Frontal cortex (tissue), 4 donors: ENCODE measurements around the gene IMPDH1. TPM values are rescaled to one million over a fixed set of nuclear protein-coding genes. Genes with fewer than 3 reads are reported as not detected.

ENCODE experiments used
- DNase-seq, 2 donors: peaks; one replicate each; pipeline ENCODE4 v3.0.0; 2012; ENCODE audit warnings: low spot score in 2 of 2
- FAIRE-seq: peaks from 2 replicates; lab custom pipeline; 2012; peaks lifted over from hg19 to GRCh38; lab: Jason Lieb, UNC
- total RNA-seq: library from RNA; depleted of rRNA; stranded (reverse); fragments of >200 nt; gene quantifications from one replicate; pipeline ENCODE4 v1.2.3, GENCODE V29; 2014
- donor health status: control.
- donor health status: control.
- donor health status: control.

The IMPDH1 gene
- total RNA-seq, 1 donor from 2014 or later: 26.5 TPM

DNA sequence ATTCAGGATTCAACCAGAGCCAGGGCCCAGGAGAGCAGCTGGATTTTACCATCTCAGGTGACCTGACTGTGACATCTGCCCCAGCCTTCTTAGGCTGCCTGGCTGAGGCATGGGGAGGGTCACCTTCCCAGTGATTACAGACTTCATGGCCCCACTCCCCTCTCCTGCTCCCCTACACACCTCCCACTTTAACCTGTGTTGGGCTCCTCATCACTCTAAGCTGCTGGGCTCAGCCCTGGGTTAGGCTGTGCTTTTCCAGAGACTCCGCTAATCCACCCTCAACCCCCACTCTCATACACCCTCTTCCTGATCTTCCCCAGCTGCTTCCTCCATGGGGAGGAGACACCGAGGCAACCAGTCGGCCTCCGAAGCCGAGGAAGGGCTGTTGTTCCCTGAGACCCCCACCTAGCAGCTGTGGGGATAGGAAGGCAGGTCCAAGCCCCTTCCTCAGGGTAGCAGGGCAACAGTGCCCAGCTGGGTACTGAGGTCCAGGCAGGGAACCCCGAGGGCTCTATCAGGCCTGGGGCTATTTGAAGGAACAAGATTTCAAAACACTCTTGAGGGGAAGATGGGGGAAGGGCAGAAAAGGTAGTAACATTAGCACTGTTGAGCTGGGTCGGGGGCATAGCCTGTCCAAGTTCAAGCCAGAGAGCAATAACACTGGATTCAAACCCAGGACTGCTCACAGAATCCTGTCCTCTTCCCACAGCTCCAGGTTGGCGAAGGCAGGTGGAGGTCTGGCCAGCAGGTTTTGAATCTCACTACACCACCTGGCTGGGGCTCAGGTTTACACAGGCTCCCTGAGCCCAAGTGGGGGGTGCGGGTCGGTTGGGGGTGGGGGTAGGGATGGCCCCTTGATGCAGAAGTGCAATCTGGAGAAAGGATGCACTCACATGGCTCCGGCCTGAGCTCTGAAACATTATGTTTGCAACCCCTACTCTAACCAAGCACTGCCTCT, 1.8 kb downstream of the IMPDH1 start:
- DNase-seq (no peak), FAIRE-seq (no peak)

- DNase-seq: no peak
- FAIRE-seq: no peak
Observed at GRCh38 chr7:128407233-128407589, 2.6 kb downstream of the IMPDH1 start.

DNA sequence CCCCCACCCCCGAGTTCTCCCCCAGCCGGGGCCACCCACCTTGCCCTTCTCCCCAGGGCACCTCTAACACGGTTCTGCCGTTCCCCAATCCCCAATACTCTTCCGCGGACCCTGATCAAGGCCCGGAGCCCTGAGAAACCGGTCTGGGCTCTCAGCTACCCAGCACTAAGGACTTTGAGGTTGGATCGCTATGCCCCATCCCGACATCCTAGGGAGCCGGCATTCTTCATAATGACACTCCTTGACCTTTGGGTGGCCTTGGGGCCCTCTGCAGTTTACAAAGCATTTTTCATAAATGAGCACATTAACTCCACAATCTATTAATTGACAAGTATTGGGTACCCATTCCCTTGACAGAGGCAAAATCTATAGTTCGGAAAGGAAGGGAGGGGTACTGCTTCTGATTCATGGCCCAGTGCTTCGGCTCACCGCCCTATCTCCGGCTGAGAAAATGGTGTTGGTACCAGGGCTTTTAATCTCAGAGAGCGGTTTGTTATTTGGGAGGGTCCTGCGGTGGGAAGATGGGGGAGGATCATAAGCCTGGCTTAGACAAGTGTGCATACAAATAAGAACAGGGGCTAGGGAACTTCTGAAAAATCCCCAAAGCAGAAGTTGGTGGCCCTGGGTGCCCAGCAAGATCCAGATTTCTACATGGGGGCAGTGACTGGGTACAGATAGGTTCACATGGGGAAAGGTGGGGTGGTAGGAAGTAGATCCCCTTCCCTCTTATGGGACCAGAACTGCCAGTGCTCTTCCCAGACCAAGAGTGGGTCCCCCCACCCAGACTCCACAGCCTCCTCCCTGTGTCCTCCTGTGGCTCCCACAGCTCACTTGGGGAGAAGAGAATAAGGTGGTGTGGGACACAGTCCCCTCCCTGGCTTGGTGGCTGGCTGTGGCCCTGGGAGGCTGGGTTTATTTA, 3.2 kb downstream of the IMPDH1 start:
- DNase-seq: no peak

DNA sequence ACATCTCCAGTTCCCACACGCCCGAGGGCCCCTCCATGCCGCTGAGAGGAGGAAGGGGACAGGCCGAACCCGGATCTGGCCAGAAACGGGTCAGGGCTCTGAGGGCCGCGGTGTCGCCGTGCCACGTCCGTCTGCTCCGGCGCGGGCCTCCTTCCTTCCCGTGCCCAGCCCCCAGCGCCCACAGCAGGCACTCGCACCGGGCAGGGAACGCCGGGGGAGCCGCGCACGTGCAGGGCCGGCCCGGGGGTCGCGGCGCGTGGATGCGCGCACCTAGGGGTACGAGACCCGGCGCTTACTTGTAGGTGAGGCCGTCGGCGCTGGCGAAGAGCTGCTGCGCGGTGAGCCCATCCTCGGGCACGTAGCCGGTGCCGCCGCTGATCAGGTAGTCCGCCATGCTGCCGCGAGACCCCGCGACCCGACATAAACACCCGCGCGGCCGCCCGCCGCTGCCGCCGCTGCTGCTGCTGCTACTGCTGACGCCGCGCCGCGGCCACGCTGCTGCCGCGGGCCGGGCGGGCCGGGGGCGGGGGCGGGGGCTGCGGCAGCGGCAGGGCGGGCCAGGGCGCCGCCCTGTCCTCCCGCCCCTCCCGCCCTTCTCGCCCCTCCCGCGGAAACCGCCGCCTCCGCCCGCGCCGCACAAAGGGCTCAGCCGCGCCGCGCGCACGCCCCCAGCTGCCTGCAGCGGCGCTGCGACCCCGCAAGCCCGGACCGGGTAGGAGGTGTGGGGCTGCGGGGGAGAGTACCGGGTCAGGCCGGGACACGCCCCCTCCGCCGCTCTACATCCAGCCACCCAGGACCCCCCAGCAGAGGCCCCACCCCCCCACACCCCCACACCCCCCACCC, 4.1 kb downstream of the IMPDH1 start:
- FAIRE-seq (no peak), DNase-seq (peak; percentile 78 to 86)

More for the DNA sequence above, 3.2 kb downstream of the IMPDH1 start:
- no peak for FAIRE-seq

GRCh38 chr7:128404886-128405470, 4.8 kb downstream of the IMPDH1 start:
- FAIRE-seq (no peak), DNase-seq (no peak)

DNA sequence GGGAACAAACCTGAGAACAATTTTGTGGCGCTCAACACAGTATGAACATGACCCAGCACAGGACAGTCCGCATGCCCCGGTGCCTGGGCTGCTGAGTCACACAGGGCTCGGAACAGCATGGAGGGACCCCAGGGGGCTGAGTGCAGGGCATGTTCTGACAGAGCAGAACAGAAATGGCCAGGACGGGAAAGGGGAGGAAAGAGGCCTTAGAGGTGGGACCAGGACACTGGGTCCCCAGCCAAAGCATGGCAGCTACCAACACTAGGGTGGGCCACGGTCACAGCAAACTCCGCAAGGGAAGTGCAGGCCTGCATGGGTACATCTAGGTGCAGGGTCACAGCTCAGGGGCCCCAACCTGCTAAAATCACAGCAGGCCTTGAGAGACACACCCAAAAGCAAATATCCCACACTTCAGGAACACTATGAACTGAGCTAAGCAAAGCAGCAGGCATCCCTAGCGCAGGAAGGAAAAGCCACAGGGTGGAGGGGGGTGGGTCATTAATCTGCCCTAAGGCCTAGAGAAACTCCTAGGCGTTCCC, 5.6 kb downstream of the IMPDH1 start:
- no peak for FAIRE-seq
- DNase-seq: no peak

DNA sequence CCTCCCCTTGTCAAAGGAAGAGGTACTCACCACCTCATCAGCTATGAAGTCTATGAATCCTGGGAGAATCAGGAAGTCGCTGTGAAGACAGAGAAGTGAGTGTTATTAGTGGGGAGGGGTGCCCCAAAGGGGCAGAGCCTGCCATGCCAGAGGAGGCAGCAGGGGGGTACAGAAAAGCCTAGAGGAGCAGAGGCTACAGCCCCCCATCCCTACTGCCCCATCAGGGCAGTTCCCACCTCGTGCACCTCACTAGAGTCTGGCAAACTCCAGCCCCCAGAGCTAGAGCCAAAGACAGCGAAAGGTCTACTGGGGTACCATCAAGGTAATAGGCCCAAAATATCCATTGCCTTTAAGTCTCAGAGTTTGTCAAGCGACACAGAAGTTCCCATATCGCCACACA, 6.1 kb downstream of the IMPDH1 start:
- no peak for FAIRE-seq
- no peak for DNase-seq

DNA sequence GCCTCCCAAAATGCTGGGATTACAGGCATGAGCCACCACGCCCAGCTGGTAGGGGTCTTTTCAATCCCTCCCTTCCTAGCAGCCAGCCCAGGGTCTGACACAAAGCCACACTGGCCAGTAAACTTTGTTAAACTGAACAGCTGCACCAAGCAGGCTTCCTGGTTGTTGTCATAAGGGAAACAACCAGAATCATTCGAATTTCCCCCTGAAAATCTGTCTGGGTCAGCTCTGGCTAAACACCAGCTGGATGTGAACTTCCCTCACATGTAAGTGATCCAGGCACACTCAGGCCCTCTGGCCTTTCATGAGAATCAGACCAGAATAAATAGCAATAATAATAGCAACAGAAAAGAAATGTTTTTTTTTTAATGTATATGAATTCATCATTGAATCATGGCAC, 7.4 kb downstream of the IMPDH1 start:
- FAIRE-seq (no peak), DNase-seq (no peak)

DNA sequence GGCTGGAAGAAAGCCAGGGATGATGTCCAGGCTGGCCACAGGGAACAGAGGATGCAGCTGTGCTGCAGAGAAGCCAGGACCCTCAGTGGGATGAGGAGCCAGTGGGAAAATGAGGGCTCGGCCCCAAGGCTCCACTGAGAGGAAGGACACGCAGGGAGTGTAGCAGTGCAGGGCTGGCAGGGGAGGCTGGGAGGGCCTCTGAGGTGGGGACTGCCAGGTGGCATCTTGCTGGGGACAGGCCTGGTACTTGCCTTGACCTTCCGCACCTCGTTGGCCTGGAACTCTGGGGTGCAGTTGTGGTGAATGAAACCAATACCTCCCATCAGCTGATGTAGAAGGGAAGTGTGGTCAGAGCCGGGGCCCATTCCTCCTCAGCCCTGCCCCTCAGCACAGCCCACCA, 9.2 kb downstream of the IMPDH1 start:
- no peak for FAIRE-seq
- DNase-seq: no peak

GRCh38 chr7:128399991-128400390, 9.8 kb downstream of the IMPDH1 start:
- no peak for FAIRE-seq

DNA sequence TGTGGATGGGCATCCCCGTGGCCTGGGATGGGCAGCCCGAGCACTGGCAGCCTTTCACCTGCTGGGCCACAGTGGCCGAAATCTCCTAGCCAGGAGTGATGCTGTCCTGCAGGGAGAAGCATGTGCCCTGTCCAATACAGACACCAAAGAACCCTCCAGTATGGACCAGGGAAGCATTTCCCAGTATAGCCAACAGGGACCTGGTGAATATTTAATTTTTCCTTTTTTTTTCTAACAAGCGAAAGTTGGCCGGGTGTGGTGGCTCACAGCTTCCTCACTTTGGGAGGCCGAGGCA, 11.0 kb downstream of the IMPDH1 start:
- no peak for DNase-seq
- FAIRE-seq: no peak

More at GRCh38 chr7:128399991-128400390, 9.8 kb downstream of the IMPDH1 start:
- no peak for DNase-seq

DNA sequence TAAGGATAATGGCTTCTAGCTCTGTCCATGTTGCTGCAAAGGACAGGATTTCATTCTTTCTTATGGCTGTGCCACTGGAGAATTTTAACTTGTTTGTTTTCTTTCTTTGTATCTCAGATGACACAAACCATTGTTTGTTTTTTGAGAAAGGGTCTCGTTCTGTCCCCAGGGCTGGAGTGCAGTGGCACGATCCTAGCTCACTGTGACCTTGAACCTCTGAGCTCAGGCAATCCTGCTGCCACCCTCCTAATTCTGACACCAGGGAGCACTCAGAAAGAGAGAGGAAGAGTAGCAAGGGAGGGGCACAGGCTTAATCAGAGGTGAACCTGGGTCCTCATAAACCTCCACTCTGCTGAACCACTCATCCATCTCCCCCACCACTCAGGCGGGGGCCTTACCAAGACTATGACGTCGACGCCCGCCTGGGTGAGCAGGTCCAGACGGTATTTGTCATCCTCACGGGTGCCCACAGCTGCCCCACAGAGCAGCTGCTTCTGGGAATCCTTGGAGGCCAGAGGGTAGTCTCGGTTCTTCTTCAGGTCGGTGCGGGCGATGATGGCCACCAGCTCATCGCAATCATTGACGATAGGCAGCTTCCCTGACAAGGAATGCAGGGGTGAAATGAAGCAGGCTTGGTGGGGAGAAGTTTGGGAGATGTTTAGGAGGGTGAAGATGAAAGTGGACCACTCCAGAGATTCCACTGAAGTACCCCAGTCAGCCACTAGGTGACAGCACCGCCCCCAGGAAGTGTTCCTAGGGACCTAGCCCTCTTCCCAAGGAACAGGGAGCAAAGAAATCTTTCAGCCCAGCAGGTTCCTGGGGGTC, 11.6 kb downstream of the IMPDH1 start:
- FAIRE-seq: no peak

GRCh38 chr7:128396357-128396756, 13.4 kb downstream of the IMPDH1 start:
- no peak for FAIRE-seq
- DNase-seq: no peak

More for the DNA sequence above, 11.6 kb downstream of the IMPDH1 start:
- DNase-seq: peak; percentile 60 to 77

DNA sequence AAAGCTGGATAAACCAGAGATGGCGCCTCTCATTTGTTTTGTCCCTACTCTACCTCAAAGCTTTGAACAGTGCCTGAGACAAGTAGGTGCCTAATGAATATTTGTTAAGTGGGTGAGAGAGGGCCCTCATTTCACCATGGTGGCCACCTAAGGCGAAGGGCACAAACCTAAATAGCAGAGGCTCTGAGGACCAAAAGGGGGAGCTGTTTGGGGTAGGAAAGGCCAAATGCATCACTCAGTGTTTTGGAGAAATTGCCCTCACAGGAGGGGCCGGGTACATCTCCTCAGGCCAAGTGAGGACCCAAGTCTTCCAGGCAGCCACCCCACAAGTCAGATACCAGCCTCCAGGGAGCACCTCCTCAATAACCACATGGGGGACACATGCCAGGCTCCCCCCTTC, 14.0 kb downstream of the IMPDH1 start:
- no peak for FAIRE-seq

DNA sequence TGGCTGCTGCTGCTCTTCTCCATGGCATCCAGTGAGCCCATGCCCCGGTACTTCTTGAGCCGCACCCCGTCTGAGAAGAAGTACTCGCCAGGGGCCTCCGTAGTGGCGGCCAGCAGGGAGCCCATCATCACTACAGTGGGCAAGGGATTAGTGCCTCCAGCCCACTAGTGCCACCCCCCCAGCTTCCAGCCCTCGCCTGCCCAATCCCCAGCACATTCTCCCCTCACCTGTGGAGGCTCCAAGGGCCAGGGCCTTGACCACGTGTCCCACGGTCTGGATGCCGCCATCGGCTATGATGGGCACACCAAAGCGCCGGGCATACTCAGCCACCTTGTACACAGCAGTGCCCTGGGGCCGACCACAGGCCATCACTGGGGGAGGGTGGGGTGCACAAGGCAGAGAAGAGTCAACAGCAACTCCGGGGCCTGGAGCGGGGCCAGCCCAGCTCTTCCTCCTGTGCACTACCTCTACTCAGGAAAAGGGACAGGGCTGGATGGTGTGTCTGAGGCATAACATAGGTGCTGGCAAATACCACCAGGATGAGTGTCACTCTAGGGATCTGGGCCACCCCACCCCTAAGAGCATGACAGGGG, 14.8 kb downstream of the IMPDH1 start:
- FAIRE-seq (no peak), DNase-seq (no peak)

More for the DNA sequence above, 14.0 kb downstream of the IMPDH1 start:
- DNase-seq: no peak

- DNase-seq (no peak), FAIRE-seq (no peak)
Observed at GRCh38 chr7:128393526-128394330, 16.1 kb downstream of the IMPDH1 start.
